Adrenal gland (tissue), 5 donors: ENCODE measurements around the gene WIF1.

Source experiments
- POLR2A ChIP-seq, 2 donors: fragments of 450-650 bp; IDR thresholded peaks; one replicate each; pipeline ENCODE4 v1.6.1; 2017; ENCODE audit warnings: antibody characterized with exemption in 2 of 2, mild to moderate bottlenecking in 2 of 2, moderate library complexity in 1 of 2
- TF ChIP-seq, protein P1 (sequence below), 6 experiments: fragments of 450-650 bp in 4 of 6; fragments of 200-600 bp in 2 of 6; sonication (generic) in 1 of 6; IDR thresholded peaks; 1 replicate in 5 of 6; 2 replicates in 1 of 6; pipeline versions ENCODE4 v1.5.1 to v1.8.0; 2016 to 2021; ENCODE audit warnings: antibody characterized with exemption in 6 of 6, mild to moderate bottlenecking in 2 of 6, moderate library complexity in 1 of 6
- donor health status: DM: no; HTN: no; CAD: no.

- TF ChIP-seq, protein P1, sequence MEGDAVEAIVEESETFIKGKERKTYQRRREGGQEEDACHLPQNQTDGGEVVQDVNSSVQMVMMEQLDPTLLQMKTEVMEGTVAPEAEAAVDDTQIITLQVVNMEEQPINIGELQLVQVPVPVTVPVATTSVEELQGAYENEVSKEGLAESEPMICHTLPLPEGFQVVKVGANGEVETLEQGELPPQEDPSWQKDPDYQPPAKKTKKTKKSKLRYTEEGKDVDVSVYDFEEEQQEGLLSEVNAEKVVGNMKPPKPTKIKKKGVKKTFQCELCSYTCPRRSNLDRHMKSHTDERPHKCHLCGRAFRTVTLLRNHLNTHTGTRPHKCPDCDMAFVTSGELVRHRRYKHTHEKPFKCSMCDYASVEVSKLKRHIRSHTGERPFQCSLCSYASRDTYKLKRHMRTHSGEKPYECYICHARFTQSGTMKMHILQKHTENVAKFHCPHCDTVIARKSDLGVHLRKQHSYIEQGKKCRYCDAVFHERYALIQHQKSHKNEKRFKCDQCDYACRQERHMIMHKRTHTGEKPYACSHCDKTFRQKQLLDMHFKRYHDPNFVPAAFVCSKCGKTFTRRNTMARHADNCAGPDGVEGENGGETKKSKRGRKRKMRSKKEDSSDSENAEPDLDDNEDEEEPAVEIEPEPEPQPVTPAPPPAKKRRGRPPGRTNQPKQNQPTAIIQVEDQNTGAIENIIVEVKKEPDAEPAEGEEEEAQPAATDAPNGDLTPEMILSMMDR (IDR thresholded peaks at IDR 0.05): no peak
- no peak for TF ChIP-seq POLR2A (IDR thresholded peaks at IDR 0.05)
Measured at GRCh38 chr12:65045269-65045668, 75.8 kb downstream of the WIF1 start.
